SK-N-SH (cell line): ENCODE measurements around the gene NFX1. TPM values are rescaled to one million over a fixed set of nuclear protein-coding genes. Genes with fewer than 3 reads are reported as not detected.

Experiments used
- CTCF ChIA-PET: fragments of 300-600, 350-600 bp; formaldehyde crosslinking; extraction: SDS; loops from one replicate; lab custom pipeline; 2021; lab: Yijun Ruan, JAX
- POLR2A ChIA-PET: fragments of 350-600 bp; sonication (Branson Sonifier 250); formaldehyde crosslinking; extraction: SDS; loops from one replicate; lab custom pipeline; 2020; ENCODE audit warnings: antibody characterized with exemption, inconsistent platforms; lab: Yijun Ruan, JAX
- DNase-seq: peaks from one replicate; pipeline ENCODE4 v3.0.0; 2012
- H2AFZ ChIP-seq: fragments of 200-600 bp; sonication (generic); 2 replicates; pipeline ENCODE4 v1.8.1; 2016; ENCODE audit warnings: antibody characterized with exemption, mild to moderate bottlenecking, low read depth
- H3F3A ChIP-seq: fragments of 200-600 bp; sonication (generic); replicated peaks from 2 replicates; pipeline ENCODE3; 2016; ENCODE audit warnings: antibody characterized with exemption, mild to moderate bottlenecking; ENCODE audit not compliant: insufficient read depth
- H3K27ac ChIP-seq, 2 experiments: fragments of 200-500 bp in 1 of 2; fragments of 200-600 bp in 1 of 2; sonication (Bioruptor generic) in 1 of 2; sonication (generic), shearing (Covaris generic) in 1 of 2; 2 replicates each; pipeline versions ENCODE4 v1.5.1 to v1.6.1; 2014 to 2016; ENCODE audit warnings: low read depth in 2 of 2, inconsistent platforms in 1 of 2, low read length in 1 of 2, mild to moderate bottlenecking in 1 of 2, mixed read lengths in 1 of 2
- H3K27me3 ChIP-seq: fragments of 200-600 bp; sonication (generic), shearing (Covaris generic); 2 replicates; pipeline ENCODE4 v1.6.1; 2016; ENCODE audit warnings: mixed run types; ENCODE audit not compliant: insufficient read depth
- H3K36me3 ChIP-seq, 2 experiments: fragments of 200-500 bp in 1 of 2; fragments of 200-600 bp in 1 of 2; sonication (Bioruptor generic) in 1 of 2; sonication (generic) in 1 of 2; replicated peaks in 1 of 2; 2 replicates each; pipeline versions ENCODE3 to v1.5.1; 2014 to 2016; ENCODE audit warnings: low read length in 1 of 2, mild to moderate bottlenecking in 1 of 2; ENCODE audit not compliant: insufficient read depth in 2 of 2, control insufficient read depth in 1 of 2
- H3K4me1 ChIP-seq, 2 experiments: fragments of 200-500 bp in 1 of 2; fragments of 200-600 bp in 1 of 2; sonication (Bioruptor generic) in 1 of 2; sonication (generic), shearing (Covaris generic) in 1 of 2; 2 replicates each; pipeline versions ENCODE4 v1.5.1 to v1.6.1; 2014 to 2016; ENCODE audit warnings: low read depth in 1 of 2, low read length in 1 of 2, mixed run types in 1 of 2; ENCODE audit not compliant: insufficient read depth in 2 of 2, control insufficient read depth in 1 of 2
- H3K4me2 ChIP-seq: fragments of 200-600 bp; sonication (generic), shearing (Covaris generic); 2 replicates; pipeline ENCODE4 v1.6.1; 2017; ENCODE audit warnings: mixed run types
- H3K4me3 ChIP-seq, 2 experiments: fragments of 200-500 bp in 1 of 2; fragments of 200-600 bp in 1 of 2; sonication (Bioruptor generic) in 1 of 2; sonication (generic), shearing (Covaris generic) in 1 of 2; 2 replicates each; pipeline versions ENCODE4 v1.5.1 to v1.8.1; 2014 to 2016; ENCODE audit warnings: low read depth in 2 of 2, inconsistent platforms in 1 of 2, low read length in 1 of 2, mild to moderate bottlenecking in 1 of 2, mixed read lengths in 1 of 2, moderate library complexity in 1 of 2
- H3K79me2 ChIP-seq: fragments of 200-600 bp; sonication (generic); 2 replicates; pipeline ENCODE4 v1.8.1; 2017; ENCODE audit warnings: mild to moderate bottlenecking; ENCODE audit not compliant: insufficient read depth
- H3K9ac ChIP-seq: fragments of 200-600 bp; sonication (generic); 2 replicates; pipeline ENCODE4 v1.6.1; 2017; ENCODE audit warnings: mixed run types
- H3K9me2 ChIP-seq: fragments of 200-600 bp; sonication (generic); 2 replicates; pipeline ENCODE4 v1.6.1; 2017; ENCODE audit warnings: mixed run types
- H3K9me3 ChIP-seq: fragments of 200-600 bp; sonication (generic); 2 replicates; pipeline ENCODE4 v1.6.1; 2017; ENCODE audit warnings: mixed run types, mild to moderate bottlenecking, moderate library complexity
- H4K20me1 ChIP-seq: fragments of 200-600 bp; sonication (generic); 2 replicates; pipeline ENCODE4 v1.6.1; 2017; ENCODE audit warnings: mild to moderate bottlenecking, mixed run types; ENCODE audit not compliant: insufficient read depth
- FOSL2 ChIP-seq: IDR thresholded peaks from 2 replicates; pipeline ENCODE4 v1.4.0; 2012; ENCODE audit warnings: low read depth, mild to moderate bottlenecking, moderate library complexity, borderline replicate concordance
- FOXM1 ChIP-seq: IDR thresholded peaks from 2 replicates; pipeline ENCODE4 v1.4.0; 2012; ENCODE audit warnings: low read depth, mild to moderate bottlenecking
- JUND ChIP-seq: IDR thresholded peaks from 2 replicates; pipeline ENCODE4 v1.4.0; 2012
- NRF1 ChIP-seq: IDR thresholded peaks from 2 replicates; pipeline ENCODE4 v1.6.1; 2012; ENCODE audit warnings: low read depth, mild to moderate bottlenecking, low read length
- POLR2AphosphoS5 ChIP-seq: IDR thresholded peaks from 2 replicates; pipeline ENCODE4 v1.6.1; 2012; ENCODE audit warnings: low read depth, low read length
- REST ChIP-seq: IDR thresholded peaks from 2 replicates; pipeline ENCODE4 v1.6.1; 2012; ENCODE audit warnings: mild to moderate bottlenecking, low read depth, low read length, moderate library complexity
- RFX5 ChIP-seq: IDR thresholded peaks from 2 replicates; pipeline ENCODE4 v1.6.1; 2012; ENCODE audit warnings: mild to moderate bottlenecking, improper control_type of control experiment, low read length
- SIN3A ChIP-seq: IDR thresholded peaks from 2 replicates; pipeline ENCODE4 v1.6.1; 2012; ENCODE audit warnings: low read depth, mild to moderate bottlenecking, low read length, moderate library complexity, borderline replicate concordance
- SMC3 ChIP-seq: IDR thresholded peaks from 2 replicates; pipeline ENCODE4 v1.6.1; 2012; ENCODE audit warnings: low read depth, low read length, improper control_type of control experiment
- YY1 ChIP-seq: IDR thresholded peaks from 2 replicates; pipeline ENCODE4 v1.4.0; 2012; ENCODE audit warnings: low read depth, mild to moderate bottlenecking
- WGBS: methylation state at CpG from one replicate; pipeline ENCODE4 v1.1.6; 2017; ENCODE audit warnings: low lambda C conversion rate; 5-methylcytosine and 5-hydroxymethylcytosine counted together
- polyA plus RNA-seq, 3 experiments: library from polyadenylated mRNA; depleted of rRNA; stranded (reverse); fragments of >200 nt; gene quantifications; 2 replicates each; pipeline ENCODE4 v1.2.3, GENCODE V29; 2012
- TF ChIP-seq, protein P1 (sequence below): fragments of 150-350 bp; IDR thresholded peaks from 2 replicates; pipeline ENCODE4 v1.6.1; 2017; ENCODE audit warnings: antibody characterized with exemption, low read length, low read depth, borderline replicate concordance
- TF ChIP-seq, protein P2 (sequence below): fragments of 200-600 bp; sonication (generic); IDR thresholded peaks from 2 replicates; pipeline ENCODE4 v1.6.1; 2017; ENCODE audit warnings: antibody characterized with exemption, mild to moderate bottlenecking, moderate library complexity

NFX1 gene
- polyA plus RNA-seq, 1 of the 3 experiments (the other 2 are of a cell fraction) = 19.6 TPM

GRCh38 chr9:33348998-33349397 lies 58.7 kb downstream of the NFX1 start:
- POLR2A ChIA-PET = no interaction called here
- Histone ChIP-seq H3K9me2 (no peaks in the 10 kb centered on the region), H3K27me3 (no peaks in the 10 kb centered on the region), H3K36me3 (peaks cover 36 to 46% of the 10 kb centered on the region in 2 experiments), H3K27ac (no peak overlapping the region), H4K20me1 (no peaks in the 10 kb centered on the region)
- TF ChIP-seq, protein P1, sequence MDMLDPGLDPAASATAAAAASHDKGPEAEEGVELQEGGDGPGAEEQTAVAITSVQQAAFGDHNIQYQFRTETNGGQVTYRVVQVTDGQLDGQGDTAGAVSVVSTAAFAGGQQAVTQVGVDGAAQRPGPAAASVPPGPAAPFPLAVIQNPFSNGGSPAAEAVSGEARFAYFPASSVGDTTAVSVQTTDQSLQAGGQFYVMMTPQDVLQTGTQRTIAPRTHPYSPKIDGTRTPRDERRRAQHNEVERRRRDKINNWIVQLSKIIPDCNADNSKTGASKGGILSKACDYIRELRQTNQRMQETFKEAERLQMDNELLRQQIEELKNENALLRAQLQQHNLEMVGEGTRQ = no peak
- TF ChIP-seq POLR2AphosphoS5 = no peak
- TF ChIP-seq FOSL2 = no peak
- no peak for TF ChIP-seq NRF1
- no peak for TF ChIP-seq SIN3A
- TF ChIP-seq REST = no peak
- TF ChIP-seq YY1 = no peak
- TF ChIP-seq SMC3 = no peak
- TF ChIP-seq, protein P2, sequence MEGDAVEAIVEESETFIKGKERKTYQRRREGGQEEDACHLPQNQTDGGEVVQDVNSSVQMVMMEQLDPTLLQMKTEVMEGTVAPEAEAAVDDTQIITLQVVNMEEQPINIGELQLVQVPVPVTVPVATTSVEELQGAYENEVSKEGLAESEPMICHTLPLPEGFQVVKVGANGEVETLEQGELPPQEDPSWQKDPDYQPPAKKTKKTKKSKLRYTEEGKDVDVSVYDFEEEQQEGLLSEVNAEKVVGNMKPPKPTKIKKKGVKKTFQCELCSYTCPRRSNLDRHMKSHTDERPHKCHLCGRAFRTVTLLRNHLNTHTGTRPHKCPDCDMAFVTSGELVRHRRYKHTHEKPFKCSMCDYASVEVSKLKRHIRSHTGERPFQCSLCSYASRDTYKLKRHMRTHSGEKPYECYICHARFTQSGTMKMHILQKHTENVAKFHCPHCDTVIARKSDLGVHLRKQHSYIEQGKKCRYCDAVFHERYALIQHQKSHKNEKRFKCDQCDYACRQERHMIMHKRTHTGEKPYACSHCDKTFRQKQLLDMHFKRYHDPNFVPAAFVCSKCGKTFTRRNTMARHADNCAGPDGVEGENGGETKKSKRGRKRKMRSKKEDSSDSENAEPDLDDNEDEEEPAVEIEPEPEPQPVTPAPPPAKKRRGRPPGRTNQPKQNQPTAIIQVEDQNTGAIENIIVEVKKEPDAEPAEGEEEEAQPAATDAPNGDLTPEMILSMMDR = no peak
- no peak for TF ChIP-seq JUND
- no peak for TF ChIP-seq RFX5
- no peak for TF ChIP-seq FOXM1
- TF ChIP-seq, all 33 proteins: peak for 0
- H3F3A ChIP-seq = peaks cover 6% of the 10 kb centered on the region
- CTCF ChIA-PET = no interaction called here
- H3K9me3 ChIP-seq = no peaks in the 10 kb centered on the region
- H3K4me1 ChIP-seq = no peaks in the 10 kb centered on the region
- H2AFZ ChIP-seq = no peak overlapping the region
- H3K4me3 ChIP-seq = no peak overlapping the region
- no peak overlapping the region for H3K9ac ChIP-seq
- H3K4me2 ChIP-seq = no peak overlapping the region
- H3K79me2 ChIP-seq = no peaks in the 10 kb centered on the region
- WGBS = 94% methylated on average over 4 of the region's 4 CpGs
- DNase-seq = no peak
